Measurements from ENCODE around the gene NDUFB10.

Gene NDUFB10

DNA sequence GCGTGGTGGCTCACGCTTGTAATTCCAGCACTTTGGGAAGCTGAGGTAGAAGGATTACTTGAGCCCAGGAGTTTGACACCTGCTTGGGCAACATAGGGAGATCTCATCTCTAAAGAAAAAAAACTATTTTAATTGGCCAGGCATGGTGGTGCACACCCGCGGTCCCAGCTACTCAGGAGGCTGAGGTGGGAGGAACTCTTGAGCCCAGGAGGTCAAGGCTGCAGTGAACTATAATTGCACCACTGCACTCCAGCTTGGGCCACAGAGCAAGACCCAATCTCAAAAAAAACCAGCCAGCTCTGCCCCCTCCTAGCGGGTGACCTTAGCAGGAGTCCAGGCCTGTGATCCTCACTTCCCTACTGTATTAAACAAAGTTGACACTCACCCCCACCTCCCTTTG, 35.2 kb upstream of the NDUFB10 start:
- H3K27ac ChIP-seq (ENCODE audit: low read depth, low read length), result no peak overlapping the region
- no peaks in the 10 kb centered on the region for H3K9me3 ChIP-seq (ENCODE audit: control insufficient read depth in 5 of 5, low read length in 5 of 5)
- H3K4me1 ChIP-seq (ENCODE audit: control insufficient read depth in 5 of 5, insufficient read depth in 5 of 5, low read length in 5 of 5), result peaks cover 0 to 3% (median 2%) of the 10 kb centered on the region in 5 donors
- no peaks in the 10 kb centered on the region for H3K36me3 ChIP-seq (ENCODE audit: control insufficient read depth in 5 of 5, insufficient read depth in 5 of 5, low read length in 5 of 5)
- no peak overlapping the region for H3K4me3 ChIP-seq (ENCODE audit: low read depth in 1 of 5, low read length in 5 of 5)
- no peak overlapping the region for H3K9ac ChIP-seq (ENCODE audit: low read length in 5 of 5)
- peaks cover 30 to 50% (median 45%) of the 10 kb centered on the region in 5 donors for H3K27me3 ChIP-seq (ENCODE audit: control insufficient read depth in 5 of 5, insufficient read depth in 4 of 5, low read length in 5 of 5)

GRCh38 chr16:1926271-1926670, 33.1 kb upstream of the NDUFB10 start:
- no peak overlapping the region for H3K4me3 ChIP-seq (ENCODE audit: low read depth in 1 of 5, low read length in 5 of 5)

GRCh38 chr16:1929105-1929504, 30.2 kb upstream of the NDUFB10 start:
- no peaks in the 10 kb centered on the region for H3K36me3 ChIP-seq (ENCODE audit: control insufficient read depth in 5 of 5, insufficient read depth in 5 of 5, low read length in 5 of 5)
- H3K9me3 ChIP-seq (ENCODE audit: control insufficient read depth in 5 of 5, low read length in 5 of 5), result no peaks in the 10 kb centered on the region
- H3K4me3 ChIP-seq (ENCODE audit: low read depth in 1 of 5, low read length in 5 of 5), result peak overlapping the region; percentile 57 to 70 (median 61)
- H3K4me1 ChIP-seq (ENCODE audit: control insufficient read depth in 5 of 5, insufficient read depth in 5 of 5, low read length in 5 of 5), result peaks cover 0 to 8% (median 8%) of the 10 kb centered on the region in 5 donors
- peaks cover 7 to 16% (median 10%) of the 10 kb centered on the region in 5 donors for H3K27me3 ChIP-seq (ENCODE audit: control insufficient read depth in 5 of 5, insufficient read depth in 4 of 5, low read length in 5 of 5)
- H3K27ac ChIP-seq (ENCODE audit: low read depth, low read length), result no peak overlapping the region
- H3K9ac ChIP-seq (ENCODE audit: low read length in 5 of 5), result peak overlapping the region in 3 of 5 donors; percentile 53 to 73 (median 72)

More at GRCh38 chr16:1926271-1926670, 33.1 kb upstream of the NDUFB10 start:
- no peaks in the 10 kb centered on the region for H3K36me3 ChIP-seq (ENCODE audit: control insufficient read depth in 5 of 5, insufficient read depth in 5 of 5, low read length in 5 of 5)
- H3K27me3 ChIP-seq (ENCODE audit: control insufficient read depth in 5 of 5, insufficient read depth in 4 of 5, low read length in 5 of 5), result peaks cover 10 to 30% (median 24%) of the 10 kb centered on the region in 5 donors
- no peak overlapping the region for H3K9ac ChIP-seq (ENCODE audit: low read length in 5 of 5)
- H3K4me1 ChIP-seq (ENCODE audit: control insufficient read depth in 5 of 5, insufficient read depth in 5 of 5, low read length in 5 of 5), result peaks cover 0 to 8% (median 8%) of the 10 kb centered on the region in 5 donors
- no peaks in the 10 kb centered on the region for H3K9me3 ChIP-seq (ENCODE audit: control insufficient read depth in 5 of 5, low read length in 5 of 5)
- H3K27ac ChIP-seq (ENCODE audit: low read depth, low read length), result no peak overlapping the region

DNA sequence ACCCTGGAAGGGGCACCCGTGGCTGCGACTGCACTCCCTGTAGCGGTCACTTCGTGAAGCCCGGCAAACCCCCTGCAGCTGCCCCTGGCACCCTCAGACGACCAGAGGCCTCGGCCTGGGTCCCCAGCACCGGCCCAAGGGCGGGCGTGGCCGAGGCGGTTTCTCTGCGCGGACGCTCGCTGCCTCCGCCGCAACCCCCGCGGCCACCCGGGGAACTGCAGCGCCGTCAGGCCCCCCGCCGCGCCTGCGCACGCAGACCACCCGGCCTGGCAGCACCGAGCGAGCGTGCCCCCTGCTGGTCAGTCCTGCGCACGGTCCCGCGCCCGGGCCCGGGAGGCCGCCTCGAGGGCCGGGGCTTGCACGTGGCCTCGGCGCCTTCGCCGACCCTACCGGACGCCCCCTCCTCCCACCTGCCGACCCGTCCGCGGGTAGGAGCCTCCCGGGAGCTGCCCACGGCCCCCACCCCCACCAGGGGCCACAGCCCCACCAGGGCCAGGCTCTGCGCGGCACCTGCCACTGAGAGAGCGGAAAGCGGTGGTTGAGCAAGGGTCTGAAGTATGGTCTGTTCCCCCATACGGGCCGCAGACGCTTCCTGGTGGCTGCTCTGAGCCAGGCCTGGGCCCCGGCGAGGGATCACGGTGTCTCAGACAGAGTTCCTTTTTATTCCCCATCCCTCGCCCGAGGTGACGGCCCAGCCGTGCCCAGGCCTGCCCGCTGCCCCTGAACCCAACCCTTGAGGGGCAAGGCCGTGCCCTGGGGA, 29.6 kb upstream of the NDUFB10 start:
- Histone ChIP-seq H3K27me3 (ENCODE audit: control insufficient read depth in 5 of 5, insufficient read depth in 4 of 5, low read length in 5 of 5) (peaks cover 3 to 15% (median 6%) of the 10 kb centered on the region in 5 donors), H3K4me1 (ENCODE audit: control insufficient read depth in 5 of 5, insufficient read depth in 5 of 5, low read length in 5 of 5) (peaks cover 0 to 8% (median 8%) of the 10 kb centered on the region in 5 donors), H3K27ac (ENCODE audit: low read depth, low read length) (no peak overlapping the region), H3K4me3 (ENCODE audit: low read depth in 1 of 5, low read length in 5 of 5) (peak overlapping the region in 4 of 5 donors; percentile 57 to 70 (median 62)), H3K9me3 (ENCODE audit: control insufficient read depth in 5 of 5, low read length in 5 of 5) (no peaks in the 10 kb centered on the region), H3K36me3 (ENCODE audit: control insufficient read depth in 5 of 5, insufficient read depth in 5 of 5, low read length in 5 of 5) (no peaks in the 10 kb centered on the region), H3K9ac (ENCODE audit: low read length in 5 of 5) (peak overlapping the region in 2 of 5 donors; percentile 30 to 41)

DNA sequence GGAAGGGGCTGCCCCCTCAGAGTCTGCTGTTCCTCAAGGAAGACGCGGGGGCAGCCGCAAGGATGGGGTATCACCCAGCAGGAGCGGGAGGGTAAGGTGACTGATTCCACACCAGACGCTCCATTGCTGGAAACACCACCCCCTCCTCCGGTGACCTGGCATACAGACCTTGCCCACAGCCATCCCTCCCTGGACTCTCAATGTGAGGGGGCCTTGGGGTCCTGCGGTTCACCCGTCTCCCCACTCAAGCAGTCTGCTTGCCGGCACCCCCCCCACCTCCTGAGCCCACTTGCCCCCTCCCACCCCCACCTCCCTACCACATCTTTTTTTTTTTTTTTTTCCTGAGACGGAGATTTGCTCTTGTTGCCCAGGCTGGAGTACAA, 29.0 kb upstream of the NDUFB10 start:
- H3K27me3 ChIP-seq (ENCODE audit: control insufficient read depth in 5 of 5, insufficient read depth in 4 of 5, low read length in 5 of 5), result peaks cover 3 to 14% (median 6%) of the 10 kb centered on the region in 5 donors
- H3K9ac ChIP-seq (ENCODE audit: low read length in 5 of 5), result no peak overlapping the region
- H3K4me1 ChIP-seq (ENCODE audit: control insufficient read depth in 5 of 5, insufficient read depth in 5 of 5, low read length in 5 of 5), result peaks cover 0 to 8% (median 8%) of the 10 kb centered on the region in 5 donors
- no peak overlapping the region for H3K4me3 ChIP-seq (ENCODE audit: low read depth in 1 of 5, low read length in 5 of 5)
- H3K9me3 ChIP-seq (ENCODE audit: control insufficient read depth in 5 of 5, low read length in 5 of 5), result no peaks in the 10 kb centered on the region
- H3K27ac ChIP-seq (ENCODE audit: low read depth, low read length), result no peak overlapping the region
- H3K36me3 ChIP-seq (ENCODE audit: control insufficient read depth in 5 of 5, insufficient read depth in 5 of 5, low read length in 5 of 5), result no peaks in the 10 kb centered on the region

- Histone ChIP-seq H3K4me3 (ENCODE audit: low read depth in 1 of 5, low read length in 5 of 5) (no peak overlapping the region), H3K27ac (ENCODE audit: low read depth, low read length) (no peak overlapping the region), H3K4me1 (ENCODE audit: control insufficient read depth in 5 of 5, insufficient read depth in 5 of 5, low read length in 5 of 5) (peaks cover 0 to 8% (median 8%) of the 10 kb centered on the region in 5 donors)
These were observed 27.0 kb upstream of the NDUFB10 start for GRCh38 chr16:1932050-1933028.

DNA sequence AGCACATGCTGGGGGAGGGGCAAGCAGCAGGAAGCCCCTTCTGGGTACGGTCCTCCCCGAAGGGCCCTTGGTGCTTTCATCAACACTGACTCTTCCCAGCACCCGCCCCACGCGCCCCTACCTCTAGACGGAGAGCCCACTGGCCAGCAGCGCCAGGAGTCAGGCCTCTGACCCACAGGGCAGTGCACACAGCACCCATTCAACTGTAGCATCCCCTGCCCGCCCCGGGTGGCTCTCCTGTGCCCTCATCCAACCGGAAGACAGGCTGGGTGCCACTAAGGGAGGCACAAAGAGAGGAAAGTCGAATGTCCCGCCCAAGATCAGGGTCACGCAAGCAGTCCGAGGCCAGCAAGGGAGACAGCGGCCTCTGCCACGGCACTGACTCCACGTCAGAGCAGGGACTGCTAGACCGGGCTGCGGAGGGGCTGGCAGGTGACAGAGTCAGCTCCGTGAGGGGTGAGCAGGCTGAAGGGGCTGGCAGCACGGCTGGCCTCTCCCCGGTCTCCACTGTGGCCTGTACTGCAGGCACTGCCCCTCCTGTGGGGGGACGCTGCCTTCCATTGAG, 26.2 kb upstream of the NDUFB10 start:
- no peak overlapping the region for H3K27ac ChIP-seq (ENCODE audit: low read depth, low read length)
- no peaks in the 10 kb centered on the region for H3K9me3 ChIP-seq (ENCODE audit: control insufficient read depth in 5 of 5, low read length in 5 of 5)
- no peak overlapping the region for H3K4me3 ChIP-seq (ENCODE audit: low read depth in 1 of 5, low read length in 5 of 5)
- H3K27me3 ChIP-seq (ENCODE audit: control insufficient read depth in 5 of 5, insufficient read depth in 4 of 5, low read length in 5 of 5), result peaks cover 3 to 12% (median 6%) of the 10 kb centered on the region in 5 donors
- peaks cover 0 to 16% (median 8%) of the 10 kb centered on the region in 5 donors for H3K36me3 ChIP-seq (ENCODE audit: control insufficient read depth in 5 of 5, insufficient read depth in 5 of 5, low read length in 5 of 5)
- H3K9ac ChIP-seq (ENCODE audit: low read length in 5 of 5), result no peak overlapping the region
- H3K4me1 ChIP-seq (ENCODE audit: control insufficient read depth in 5 of 5, insufficient read depth in 5 of 5, low read length in 5 of 5), result peaks cover 0 to 8% (median 8%) of the 10 kb centered on the region in 5 donors

More at GRCh38 chr16:1932050-1933028, 27.0 kb upstream of the NDUFB10 start:
- Histone ChIP-seq H3K9me3 (ENCODE audit: control insufficient read depth in 5 of 5, low read length in 5 of 5) (no peaks in the 10 kb centered on the region), H3K36me3 (ENCODE audit: control insufficient read depth in 5 of 5, insufficient read depth in 5 of 5, low read length in 5 of 5) (peaks cover 0 to 7% (median 3%) of the 10 kb centered on the region in 5 donors), H3K27me3 (ENCODE audit: control insufficient read depth in 5 of 5, insufficient read depth in 4 of 5, low read length in 5 of 5) (peaks cover 3 to 12% (median 6%) of the 10 kb centered on the region in 5 donors), H3K9ac (ENCODE audit: low read length in 5 of 5) (no peak overlapping the region)

DNA sequence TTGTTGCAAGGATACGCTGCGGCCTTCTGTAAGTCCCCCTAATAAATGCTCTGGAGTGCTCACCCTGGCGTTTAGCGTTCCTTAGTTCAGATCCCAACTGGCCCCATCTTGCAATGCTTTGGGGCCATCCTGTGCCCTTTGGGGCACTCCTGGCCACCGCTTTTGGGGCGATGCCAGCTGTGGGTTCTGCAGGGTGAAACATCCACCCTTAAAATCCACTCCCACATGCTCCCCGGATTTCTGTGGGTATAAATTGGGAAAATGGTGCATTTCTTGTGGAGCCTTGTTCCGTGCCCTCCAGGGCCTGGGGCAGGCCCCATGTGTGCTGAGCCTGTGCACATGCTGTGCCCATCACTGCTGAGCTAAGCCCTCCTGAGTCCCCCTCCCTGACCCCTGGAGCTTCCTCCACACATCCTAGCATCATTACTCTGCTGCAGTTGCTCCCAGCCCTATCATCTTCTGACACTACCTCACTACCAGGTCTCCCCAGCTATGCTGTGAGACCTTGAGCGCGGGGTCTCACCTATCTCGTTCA, 22.3 kb upstream of the NDUFB10 start:
- Histone ChIP-seq H3K27me3 (ENCODE audit: control insufficient read depth in 5 of 5, insufficient read depth in 4 of 5, low read length in 5 of 5) (peaks cover 3 to 12% (median 6%) of the 10 kb centered on the region in 5 donors), H3K4me3 (ENCODE audit: low read depth in 1 of 5, low read length in 5 of 5) (no peak overlapping the region), H3K27ac (ENCODE audit: low read depth, low read length) (no peak overlapping the region), H3K9ac (ENCODE audit: low read length in 5 of 5) (no peak overlapping the region), H3K36me3 (ENCODE audit: control insufficient read depth in 5 of 5, insufficient read depth in 5 of 5, low read length in 5 of 5) (peaks cover 0 to 43% (median 30%) of the 10 kb centered on the region in 5 donors), H3K4me1 (ENCODE audit: control insufficient read depth in 5 of 5, insufficient read depth in 5 of 5, low read length in 5 of 5) (peaks cover 5 to 20% (median 16%) of the 10 kb centered on the region in 5 donors), H3K9me3 (ENCODE audit: control insufficient read depth in 5 of 5, low read length in 5 of 5) (no peaks in the 10 kb centered on the region)

GRCh38 chr16:1938316-1938715, 21.0 kb upstream of the NDUFB10 start:
- no peak overlapping the region for H3K27ac ChIP-seq (ENCODE audit: low read depth, low read length)
- H3K9ac ChIP-seq (ENCODE audit: low read length in 5 of 5), result peak overlapping the region in 1 of 5 donors; percentile 2
- H3K9me3 ChIP-seq (ENCODE audit: control insufficient read depth in 5 of 5, low read length in 5 of 5), result no peaks in the 10 kb centered on the region
- no peak overlapping the region for H3K4me3 ChIP-seq (ENCODE audit: low read depth in 1 of 5, low read length in 5 of 5)
- H3K27me3 ChIP-seq (ENCODE audit: control insufficient read depth in 5 of 5, insufficient read depth in 4 of 5, low read length in 5 of 5), result peaks cover 0 to 3% (median 3%) of the 10 kb centered on the region in 5 donors
- peaks cover 0 to 43% (median 30%) of the 10 kb centered on the region in 5 donors for H3K36me3 ChIP-seq (ENCODE audit: control insufficient read depth in 5 of 5, insufficient read depth in 5 of 5, low read length in 5 of 5)
- peaks cover 11 to 31% (median 26%) of the 10 kb centered on the region in 5 donors for H3K4me1 ChIP-seq (ENCODE audit: control insufficient read depth in 5 of 5, insufficient read depth in 5 of 5, low read length in 5 of 5)
